Duodenal mucosa (tissue), 2 donors: ENCODE data around the gene PRDX5.
A peak's percentile ranks its signal among the peaks of the same experiment; 100 is the strongest.

Source experiments
- H3K27ac ChIP-seq: one replicate; pipeline ENCODE4 v1.7.0; 2013; ENCODE audit warnings: low read depth, low read length
- H3K27me3 ChIP-seq, 2 donors: one replicate each; pipeline ENCODE4 v1.7.0; 2013; ENCODE audit warnings: low read length in 2 of 2, control low read depth in 1 of 2; ENCODE audit not compliant: insufficient read depth in 2 of 2, control insufficient read depth in 1 of 2
- H3K36me3 ChIP-seq, 2 donors: one replicate each; pipeline ENCODE4 v1.7.0; 2013; ENCODE audit warnings: low read length in 2 of 2, control low read depth in 1 of 2; ENCODE audit not compliant: insufficient read depth in 2 of 2, control insufficient read depth in 1 of 2
- H3K4me1 ChIP-seq, 2 donors: one replicate each; pipeline ENCODE4 v1.7.0; 2013; ENCODE audit warnings: low read length in 2 of 2, control low read depth in 1 of 2; ENCODE audit not compliant: insufficient read depth in 2 of 2, control insufficient read depth in 1 of 2
- H3K4me3 ChIP-seq, 2 donors: one replicate each; pipeline ENCODE4 v1.7.0; 2013; ENCODE audit warnings: low read length in 2 of 2, low read depth in 1 of 2
- H3K9ac ChIP-seq, 2 donors: one replicate each; pipeline ENCODE4 v1.7.0; 2013; ENCODE audit warnings: low read length in 2 of 2, low read depth in 1 of 2
- H3K9me3 ChIP-seq, 2 donors: one replicate each; pipeline ENCODE4 v1.7.0; 2013; ENCODE audit warnings: low read length in 2 of 2, control low read depth in 1 of 2; ENCODE audit not compliant: control insufficient read depth in 1 of 2

The PRDX5 gene

GRCh38 chr11:64339754-64340408 lies 22.0 kb downstream of the PRDX5 start, which contains the start of gene CCDC88B:
Gene CCDC88B, plus strand, starts transcription at chr11:64340204. Its CDS starts 63 bp downstream, at chr11:64340267.
- H3K9ac ChIP-seq: peak within 1 kb of the TSS in 1 of 2 donors; percentile 36
- H3K27ac ChIP-seq: peak within 1 kb of the TSS; percentile 50
- no peaks in the 10 kb centered on the region for H3K36me3 ChIP-seq
- H3K9me3 ChIP-seq: no peaks in the 10 kb centered on the region
- H3K4me3 ChIP-seq: peak within 1 kb of the TSS; percentile 49 to 57
- no peaks in the 10 kb centered on the region for H3K27me3 ChIP-seq
- peaks cover 21 to 28% of the 10 kb centered on the region in 2 donors for H3K4me1 ChIP-seq

GRCh38 chr11:64340671-64341335 lies 22.9 kb downstream of the PRDX5 start:
- H3K36me3 ChIP-seq: no peaks in the 10 kb centered on the region
- H3K27me3 ChIP-seq: no peaks in the 10 kb centered on the region
- no peaks in the 10 kb centered on the region for H3K9me3 ChIP-seq
- peak overlapping the region; percentile 50 for H3K27ac ChIP-seq
- H3K4me3 ChIP-seq: peak overlapping the region in 1 of 2 donors; percentile 57
- H3K9ac ChIP-seq: no peak overlapping the region
- H3K4me1 ChIP-seq: peaks cover 21 to 28% of the 10 kb centered on the region in 2 donors

GRCh38 chr11:64341429-64341828 lies 23.5 kb downstream of the PRDX5 start:
- Histone ChIP-seq H3K9me3 (no peaks in the 10 kb centered on the region), H3K27ac (no peak overlapping the region), H3K36me3 (no peaks in the 10 kb centered on the region), H3K4me3 (no peak overlapping the region), H3K27me3 (no peaks in the 10 kb centered on the region), H3K4me1 (peaks cover 21 to 28% of the 10 kb centered on the region in 2 donors), H3K9ac (no peak overlapping the region)

- H3K27me3 ChIP-seq: no peaks in the 10 kb centered on the region
- no peaks in the 10 kb centered on the region for H3K36me3 ChIP-seq
- peaks cover 21 to 28% of the 10 kb centered on the region in 2 donors for H3K4me1 ChIP-seq
- H3K9me3 ChIP-seq: no peaks in the 10 kb centered on the region
- H3K9ac ChIP-seq: peak overlapping the region; percentile 65 to 74
- peak overlapping the region; percentile 56 to 61 for H3K4me3 ChIP-seq
- H3K27ac ChIP-seq: peak overlapping the region; percentile 32
These were observed 24.2 kb downstream of the PRDX5 start for GRCh38 chr11:64341851-64342791.

GRCh38 chr11:64342869-64343745 lies 25.2 kb downstream of the PRDX5 start:
- H3K9me3 ChIP-seq: no peaks in the 10 kb centered on the region
- no peaks in the 10 kb centered on the region for H3K27me3 ChIP-seq
- peak overlapping the region in 1 of 2 donors; percentile 22 for H3K4me3 ChIP-seq
- H3K4me1 ChIP-seq: peaks cover 21 to 28% of the 10 kb centered on the region in 2 donors
- H3K9ac ChIP-seq: no peak overlapping the region
- H3K27ac ChIP-seq: no peak overlapping the region
- no peaks in the 10 kb centered on the region for H3K36me3 ChIP-seq

GRCh38 chr11:64343767-64344559 lies 26.0 kb downstream of the PRDX5 start:
- Histone ChIP-seq H3K9me3 (no peaks in the 10 kb centered on the region), H3K4me3 (no peak overlapping the region), H3K36me3 (no peaks in the 10 kb centered on the region), H3K9ac (no peak overlapping the region), H3K27me3 (no peaks in the 10 kb centered on the region), H3K27ac (no peak overlapping the region), H3K4me1 (peaks cover 24 to 28% of the 10 kb centered on the region in 2 donors)

- H3K36me3 ChIP-seq: no peaks in the 10 kb centered on the region
- no peaks in the 10 kb centered on the region for H3K27me3 ChIP-seq
- no peak overlapping the region for H3K27ac ChIP-seq
- H3K9ac ChIP-seq: no peak overlapping the region
- H3K4me3 ChIP-seq: no peak overlapping the region
- H3K9me3 ChIP-seq: no peaks in the 10 kb centered on the region
- peaks cover 18 to 21% of the 10 kb centered on the region in 2 donors for H3K4me1 ChIP-seq
These were observed 26.9 kb downstream of the PRDX5 start for GRCh38 chr11:64344787-64345186.

GRCh38 chr11:64347193-64347867 lies 29.4 kb downstream of the PRDX5 start:
- H3K36me3 ChIP-seq: no peaks in the 10 kb centered on the region
- H3K9me3 ChIP-seq: no peaks in the 10 kb centered on the region
- H3K27ac ChIP-seq: no peak overlapping the region
- peaks cover 6 to 8% of the 10 kb centered on the region in 2 donors for H3K4me1 ChIP-seq
- H3K27me3 ChIP-seq: no peaks in the 10 kb centered on the region
- no peak overlapping the region for H3K9ac ChIP-seq
- no peak overlapping the region for H3K4me3 ChIP-seq
